Frontal cortex (tissue), 4 donors: ENCODE results near the gene KLF17. TPM values are rescaled to one million over a fixed set of nuclear protein-coding genes. Genes with fewer than 3 reads are reported as not detected.

Source experiments
- DNase-seq, 2 donors: peaks; one replicate each; pipeline ENCODE4 v3.0.0; 2012; ENCODE audit warnings: low spot score in 2 of 2
- FAIRE-seq: peaks from 2 replicates; lab custom pipeline; 2012; peaks lifted over from hg19 to GRCh38; lab: Jason Lieb, UNC
- total RNA-seq: library from RNA; depleted of rRNA; stranded (reverse); fragments of >200 nt; gene quantifications from one replicate; pipeline ENCODE4 v1.2.3, GENCODE V29; 2014
- donor health status: control.
- donor health status: control.
- donor health status: control.

The KLF17 gene
- under 0.01 TPM for total RNA-seq

GRCh38 chr1:44118682-44119081 is at the start of gene KLF17:
Gene KLF17, plus strand, starts transcription at chr1:44118821. Its CDS starts 87 bp downstream, at chr1:44118908.
- no peak for FAIRE-seq
- DNase-seq = no peak

GRCh38 chr1:44071461-44071860 is 47.2 kb upstream of the KLF17 start:
- no peak for FAIRE-seq
- DNase-seq = no peak

GRCh38 chr1:44072204-44072603 is 46.4 kb upstream of the KLF17 start:
- FAIRE-seq (no peak), DNase-seq (peak in 1 of 2 donors; percentile 32)

- FAIRE-seq (no peak), DNase-seq (no peak)
Measured at GRCh38 chr1:44072821-44073220, 45.8 kb upstream of the KLF17 start.

- DNase-seq = no peak
- no peak for FAIRE-seq
Measured at GRCh38 chr1:44073528-44073927, 45.1 kb upstream of the KLF17 start.

- no peak for FAIRE-seq
- DNase-seq = no peak
Measured at GRCh38 chr1:44074415-44074814, 44.2 kb upstream of the KLF17 start.

- FAIRE-seq (no peak), DNase-seq (no peak)
Measured at GRCh38 chr1:44076066-44076465, 42.6 kb upstream of the KLF17 start.

- FAIRE-seq (no peak), DNase-seq (no peak)
Measured at GRCh38 chr1:44077421-44077820, 41.2 kb upstream of the KLF17 start.

GRCh38 chr1:44078104-44078503 is 40.5 kb upstream of the KLF17 start:
- no peak for DNase-seq
- FAIRE-seq = no peak

GRCh38 chr1:44079566-44079965 is 39.1 kb upstream of the KLF17 start:
- no peak for FAIRE-seq
- DNase-seq = no peak

GRCh38 chr1:44084998-44085675 is 33.5 kb upstream of the KLF17 start:
- DNase-seq (no peak), FAIRE-seq (no peak)

GRCh38 chr1:44086692-44087474 is 31.7 kb upstream of the KLF17 start:
- FAIRE-seq (no peak), DNase-seq (no peak)

- DNase-seq (no peak), FAIRE-seq (no peak)
Measured at GRCh38 chr1:44089371-44090048, 29.1 kb upstream of the KLF17 start.

GRCh38 chr1:44090429-44091252 is 28.0 kb upstream of the KLF17 start:
- FAIRE-seq (no peak), DNase-seq (no peak)

GRCh38 chr1:44094047-44094446 is 24.6 kb upstream of the KLF17 start:
- no peak for FAIRE-seq
- DNase-seq = no peak

GRCh38 chr1:44100183-44100868 is 18.3 kb upstream of the KLF17 start:
- DNase-seq (no peak), FAIRE-seq (no peak)

GRCh38 chr1:44101328-44101727 is 17.3 kb upstream of the KLF17 start:
- no peak for FAIRE-seq

GRCh38 chr1:44103270-44104131 is 15.1 kb upstream of the KLF17 start:
- DNase-seq = no peak
- no peak for FAIRE-seq

More at GRCh38 chr1:44101328-44101727, 17.3 kb upstream of the KLF17 start:
- DNase-seq = no peak

- FAIRE-seq = no peak
- DNase-seq = no peak
Measured at GRCh38 chr1:44105810-44106209, 12.8 kb upstream of the KLF17 start.
